Measurements from ENCODE around the gene FERD3L.
A peak's percentile ranks its signal among the peaks of the same experiment; 100 is the strongest.

FERD3L gene

DNA sequence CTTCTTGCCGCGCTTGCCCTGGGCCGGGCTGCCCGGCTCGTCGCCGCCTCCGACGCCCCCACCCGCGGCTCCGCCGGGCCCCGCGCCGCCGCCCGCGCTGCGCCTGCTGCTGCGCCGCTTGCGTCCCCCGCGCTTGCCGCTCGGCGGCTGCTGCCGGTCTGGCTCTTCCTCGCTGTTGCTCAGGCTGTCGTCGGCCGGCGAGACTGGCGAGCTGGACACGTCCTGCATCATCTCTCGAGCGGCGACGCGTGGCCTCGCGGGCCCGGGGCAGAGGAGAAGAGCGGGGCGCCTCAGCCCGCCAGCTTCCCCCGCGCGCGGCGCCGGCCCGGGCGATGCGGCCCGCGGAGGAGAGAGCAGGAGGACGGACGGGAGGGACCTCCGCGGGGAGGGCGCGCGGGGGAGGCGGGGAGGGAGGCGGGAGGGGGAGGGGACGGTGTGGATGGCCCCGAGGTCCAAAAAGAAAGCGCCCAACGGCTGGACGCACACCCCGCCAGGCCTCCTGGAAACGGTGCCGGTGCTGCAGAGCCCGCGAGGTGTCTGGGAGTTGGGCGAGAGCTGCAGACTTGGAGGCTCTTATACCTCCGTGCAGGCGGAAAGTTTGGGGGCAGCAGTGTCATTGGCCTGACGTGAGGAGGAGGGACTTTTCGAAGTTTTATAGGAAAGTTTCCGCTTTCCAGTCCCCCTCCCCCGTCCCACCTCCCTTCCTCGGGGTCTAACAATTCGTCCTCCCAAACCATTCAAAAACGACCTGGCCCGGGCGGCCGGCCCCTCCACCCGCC, 27.9 kb downstream of the FERD3L start, which contains the start of gene TWIST1:
Gene TWIST1 (minus strand): TSS at position 546 of the 779 bp plus-strand sequence. CDS start 315 bp downstream, at position 231.
- peak within 1 kb of the TSS; percentile 68 to 86 for H3K4me3 ChIP-seq (replicated peaks in 1 of 2; ENCODE audit: low read depth in 2 of 2, low read length in 2 of 2)
- DNase-seq (ENCODE audit: low read depth in 2 of 2) = peak; percentile 91 to 98
- no peak for TF ChIP-seq CTCF (IDR thresholded peaks at IDR 0.05; ENCODE audit: low read depth, low read length)

GRCh38 chr7:19116121-19117090, 28.8 kb downstream of the FERD3L start:
- H3K4me3 ChIP-seq (replicated peaks in 1 of 2; ENCODE audit: low read depth in 2 of 2, low read length in 2 of 2) = peak overlapping the region; percentile 68 to 86
- peak; percentile 56 to 68 for DNase-seq (ENCODE audit: low read depth in 2 of 2)

GRCh38 chr7:19114551-19114855, 30.7 kb downstream of the FERD3L start:
- TF ChIP-seq CTCF (IDR thresholded peaks at IDR 0.05; ENCODE audit: low read depth, low read length) = no peak
- peak; percentile 44 to 69 for DNase-seq (ENCODE audit: low read depth in 2 of 2)
- H3K4me3 ChIP-seq (replicated peaks in 1 of 2; ENCODE audit: low read depth in 2 of 2, low read length in 2 of 2) = peak overlapping the region; percentile 68 to 86

More at GRCh38 chr7:19116121-19117090, 28.8 kb downstream of the FERD3L start:
- no peak for TF ChIP-seq CTCF (IDR thresholded peaks at IDR 0.05; ENCODE audit: low read depth, low read length)

DNA sequence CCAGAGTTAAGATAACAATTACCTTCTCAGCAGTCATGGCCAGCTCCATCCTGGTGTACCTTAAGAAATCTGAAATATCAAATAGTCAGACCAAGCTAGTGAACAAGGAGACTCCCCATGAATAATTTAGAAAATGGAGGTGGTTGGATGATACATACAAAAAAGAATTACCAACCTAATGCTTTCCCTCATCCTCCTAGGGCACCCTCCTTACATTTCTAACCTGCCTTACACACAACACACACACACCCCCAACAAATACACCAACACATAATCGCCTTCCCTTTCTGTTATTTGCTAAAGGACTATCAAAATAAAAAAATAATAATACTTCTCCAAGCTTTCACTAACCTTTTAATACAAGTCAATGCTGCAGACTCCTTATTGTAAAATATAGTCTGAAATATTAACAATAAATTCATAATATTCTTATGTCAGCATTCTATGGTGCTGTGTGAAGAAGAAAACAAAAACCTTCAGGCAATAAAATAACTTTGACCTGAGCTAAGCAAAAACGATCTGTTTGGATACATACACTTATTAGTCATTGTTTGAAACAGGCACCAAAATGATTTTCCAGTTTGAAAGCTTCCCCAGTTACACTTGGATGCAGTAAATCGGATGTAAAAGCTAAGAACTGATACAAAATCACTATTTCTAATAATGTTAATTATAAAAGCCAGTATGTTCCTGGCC, 31.2 kb downstream of the FERD3L start:
- H3K4me3 ChIP-seq (replicated peaks in 1 of 2; ENCODE audit: low read depth in 2 of 2, low read length in 2 of 2) = peak overlapping the region; percentile 68 to 86

DNA sequence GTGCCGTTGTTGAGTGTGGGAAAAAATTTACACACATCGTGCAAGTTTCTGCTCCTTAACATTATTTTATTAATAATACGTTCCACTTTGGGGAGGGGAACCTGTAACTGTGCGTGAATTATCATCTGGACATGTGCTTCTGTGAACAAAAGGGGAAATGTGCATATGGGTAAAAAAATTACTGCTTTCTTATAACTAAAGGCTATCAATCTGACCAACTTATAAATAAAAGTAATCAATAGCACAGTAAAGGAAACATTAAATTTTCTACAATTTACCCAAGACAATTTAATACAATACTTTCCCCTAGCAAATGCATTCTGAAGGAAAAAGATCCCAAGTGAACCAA, 32.2 kb downstream of the FERD3L start:
- no peak for DNase-seq (ENCODE audit: low read depth in 2 of 2)
- H3K4me3 ChIP-seq (replicated peaks in 1 of 2; ENCODE audit: low read depth in 2 of 2, low read length in 2 of 2) = no peak overlapping the region
- no peak for TF ChIP-seq CTCF (IDR thresholded peaks at IDR 0.05; ENCODE audit: low read depth, low read length)

More for the DNA sequence above, 31.2 kb downstream of the FERD3L start:
- no peak for TF ChIP-seq CTCF (IDR thresholded peaks at IDR 0.05; ENCODE audit: low read depth, low read length)
- DNase-seq (ENCODE audit: low read depth in 2 of 2) = peak in 1 of 2 donors; percentile 71

DNA sequence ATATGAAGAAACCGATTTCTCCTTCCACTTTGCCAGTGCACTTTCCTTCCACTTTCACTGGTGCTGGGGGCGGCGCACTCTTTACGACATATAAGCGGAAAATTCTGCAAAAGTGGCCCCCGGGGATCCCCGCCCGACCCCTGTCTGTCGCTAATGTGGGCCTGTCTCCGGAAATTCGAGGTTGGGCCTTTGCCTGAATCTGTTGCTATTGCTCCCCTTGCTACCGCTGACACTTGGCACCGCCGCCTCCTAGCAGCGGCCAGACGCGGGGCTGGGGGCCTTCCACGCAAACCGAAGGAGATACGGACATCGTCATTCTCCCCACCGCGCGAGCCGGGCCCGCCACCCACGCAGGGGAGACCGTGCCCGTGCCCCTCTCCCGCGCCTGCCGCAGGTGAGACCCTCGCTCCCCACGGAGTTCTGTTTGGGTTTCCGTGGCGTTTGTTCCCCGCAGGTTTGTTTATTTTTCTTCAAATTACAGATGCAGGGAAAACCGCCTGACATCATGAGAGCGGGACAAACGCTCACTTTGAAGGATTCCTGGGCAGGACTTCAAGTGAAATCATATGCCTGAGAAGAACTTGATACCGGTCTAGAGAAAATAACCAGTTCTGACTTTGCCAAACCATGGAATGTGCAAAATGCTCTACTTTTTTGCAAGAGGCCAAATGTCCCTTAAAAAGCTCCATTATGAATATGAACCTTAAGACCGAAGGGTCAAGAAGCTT, 32.8 kb downstream of the FERD3L start:
- TF ChIP-seq CTCF (IDR thresholded peaks at IDR 0.05; ENCODE audit: low read depth, low read length) = no peak
- peak; percentile 63 to 68 for DNase-seq (ENCODE audit: low read depth in 2 of 2)
- H3K4me3 ChIP-seq (replicated peaks in 1 of 2; ENCODE audit: low read depth in 2 of 2, low read length in 2 of 2) = peak overlapping the region; percentile 32 to 35
